ENCODE results near the gene SPTBN5. TPM values are rescaled to one million over a fixed set of nuclear protein-coding genes. Genes with fewer than 3 reads are reported as not detected.

SPTBN5 gene
- total RNA-seq, 2 experiments from 2014 or later, result 0.03 to 0.17 TPM

- Histone ChIP-seq H3K27ac (ENCODE audit: low read depth, low read length, poor library complexity, severe bottlenecking) (no peak overlapping the region), H3K4me3 (ENCODE audit: low read depth, low read length, poor library complexity, severe bottlenecking) (no peak overlapping the region), H3K9me2 (ENCODE audit: insufficient read depth, low read length) (no peaks in the 10 kb centered on the region), H4K20me1 (ENCODE audit: insufficient read depth, low read length) (no peaks in the 10 kb centered on the region), H3K79me2 (ENCODE audit: insufficient read depth, low read depth, low read length) (no peaks in the 10 kb centered on the region), H3K9me3 (ENCODE audit: low read length) (no peaks in the 10 kb centered on the region), H3K36me3 (ENCODE audit: insufficient read depth, low read length) (peaks cover 22% of the 10 kb centered on the region; the same call in 1 of the 2 replicates), H2AFZ (ENCODE audit: low read length) (no peak overlapping the region), H3K4me2 (ENCODE audit: low read length) (no peak overlapping the region), H3K4me1 (ENCODE audit: insufficient read depth, low read length, poor library complexity, severe bottlenecking) (no peaks in the 10 kb centered on the region)
- ChIA-PET POLR2A (no interaction called here), CTCF (ENCODE audit: unreplicated experiment) (no interaction called here)
- TF ChIP-seq EZH2phosphoT487 (IDR thresholded peaks at IDR 0.05; ENCODE audit: borderline replicate concordance, low read depth, low read length) (no peak), CTCF (conservative IDR thresholded peaks at IDR 0.05; ENCODE audit: low read length) (no peak)
- DNase-seq (ENCODE audit: low spot score), result no peak
- intact Hi-C loops (cut with micrococcal nuclease; ENCODE audit: unreplicated experiment), result no loop called here
- BruUV-seq (replicated peaks), result no TSS peak
These were observed 25.5 kb upstream of the SPTBN5 start for GRCh38 chr15:41919201-41919820.

- no peak for TF ChIP-seq EZH2phosphoT487 (IDR thresholded peaks at IDR 0.05; ENCODE audit: borderline replicate concordance, low read depth, low read length)
- intact Hi-C loops (cut with micrococcal nuclease; ENCODE audit: unreplicated experiment), result no loop called here
- no peak overlapping the region for H3K4me2 ChIP-seq (ENCODE audit: low read length)
- ChIA-PET CTCF (ENCODE audit: unreplicated experiment) (no interaction called here), POLR2A (no interaction called here)
- no peak overlapping the region for H3K4me3 ChIP-seq (ENCODE audit: low read depth, low read length, poor library complexity, severe bottlenecking)
- no peaks in the 10 kb centered on the region for H4K20me1 ChIP-seq (ENCODE audit: insufficient read depth, low read length)
- no peak overlapping the region for H3K27ac ChIP-seq (ENCODE audit: low read depth, low read length, poor library complexity, severe bottlenecking)
- no peaks in the 10 kb centered on the region for H3K9me2 ChIP-seq (ENCODE audit: insufficient read depth, low read length)
- H3K9me3 ChIP-seq (ENCODE audit: low read length), result no peaks in the 10 kb centered on the region
- H3K36me3 ChIP-seq (ENCODE audit: insufficient read depth, low read length), result peaks cover 19% of the 10 kb centered on the region; the same call in 1 of the 2 replicates
- no peak overlapping the region for H2AFZ ChIP-seq (ENCODE audit: low read length)
- DNase-seq (ENCODE audit: low spot score), result no peak
- no peaks in the 10 kb centered on the region for H3K4me1 ChIP-seq (ENCODE audit: insufficient read depth, low read length, poor library complexity, severe bottlenecking)
- H3K79me2 ChIP-seq (ENCODE audit: insufficient read depth, low read depth, low read length), result no peaks in the 10 kb centered on the region
- no TSS peak for BruUV-seq (replicated peaks)
These were observed 24.8 kb upstream of the SPTBN5 start for GRCh38 chr15:41918506-41919126.

GRCh38 chr15:41917767-41918430, 24.0 kb upstream of the SPTBN5 start:
- H3K36me3 ChIP-seq (ENCODE audit: insufficient read depth, low read length), result peaks cover 19% of the 10 kb centered on the region; the same call in 1 of the 2 replicates
- intact Hi-C loops (cut with micrococcal nuclease; ENCODE audit: unreplicated experiment), result no loop called here
- POLR2A ChIA-PET, result no interaction called here
- DNase-seq (ENCODE audit: low spot score), result no peak
- no peaks in the 10 kb centered on the region for H4K20me1 ChIP-seq (ENCODE audit: insufficient read depth, low read length)
- CTCF ChIA-PET (ENCODE audit: unreplicated experiment), result no interaction called here
- no peaks in the 10 kb centered on the region for H3K4me1 ChIP-seq (ENCODE audit: insufficient read depth, low read length, poor library complexity, severe bottlenecking)
- no peaks in the 10 kb centered on the region for H3K9me2 ChIP-seq (ENCODE audit: insufficient read depth, low read length)
- H3K4me2 ChIP-seq (ENCODE audit: low read length), result no peak overlapping the region
- no peak overlapping the region for H3K27ac ChIP-seq (ENCODE audit: low read depth, low read length, poor library complexity, severe bottlenecking)
- no peak overlapping the region for H2AFZ ChIP-seq (ENCODE audit: low read length)
- H3K79me2 ChIP-seq (ENCODE audit: insufficient read depth, low read depth, low read length), result no peaks in the 10 kb centered on the region
- no peak for TF ChIP-seq CTCF (conservative IDR thresholded peaks at IDR 0.05; ENCODE audit: low read length)
- TF ChIP-seq EZH2phosphoT487 (IDR thresholded peaks at IDR 0.05; ENCODE audit: borderline replicate concordance, low read depth, low read length), result no peak
- no TSS peak for BruUV-seq (replicated peaks)
- H3K4me3 ChIP-seq (ENCODE audit: low read depth, low read length, poor library complexity, severe bottlenecking), result no peak overlapping the region
- H3K9me3 ChIP-seq (ENCODE audit: low read length), result no peaks in the 10 kb centered on the region
